Suppressor macrophage (primary cell): Measurements from ENCODE around the gene ABI1.

Source experiments
- DNase-seq, 4 experiments: peaks; one replicate each; pipeline ENCODE4 v3.0.0-alpha.2; 2020 to 2022

ABI1 gene

DNA sequence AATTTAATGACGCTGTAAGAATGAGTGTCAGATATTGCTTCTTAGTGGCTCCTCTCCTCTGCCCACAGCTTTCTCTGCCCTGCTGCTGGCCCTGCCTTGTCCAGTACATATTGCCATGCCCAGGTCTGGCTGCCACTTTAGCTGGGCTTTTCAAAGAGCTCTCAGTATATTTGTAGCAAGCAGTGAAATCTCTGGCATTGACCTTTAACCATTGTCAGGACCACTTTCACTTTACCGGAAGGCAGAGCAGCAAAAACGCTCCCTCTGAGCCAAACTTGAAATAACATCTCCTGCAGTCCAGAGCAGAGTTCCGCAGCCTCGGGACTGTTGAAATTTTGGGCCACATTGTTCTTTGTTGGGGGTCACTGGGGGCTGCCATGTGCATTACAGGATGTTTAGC, 149.4 kb downstream of the ABI1 start:
- DNase-seq, result no peak

DNA sequence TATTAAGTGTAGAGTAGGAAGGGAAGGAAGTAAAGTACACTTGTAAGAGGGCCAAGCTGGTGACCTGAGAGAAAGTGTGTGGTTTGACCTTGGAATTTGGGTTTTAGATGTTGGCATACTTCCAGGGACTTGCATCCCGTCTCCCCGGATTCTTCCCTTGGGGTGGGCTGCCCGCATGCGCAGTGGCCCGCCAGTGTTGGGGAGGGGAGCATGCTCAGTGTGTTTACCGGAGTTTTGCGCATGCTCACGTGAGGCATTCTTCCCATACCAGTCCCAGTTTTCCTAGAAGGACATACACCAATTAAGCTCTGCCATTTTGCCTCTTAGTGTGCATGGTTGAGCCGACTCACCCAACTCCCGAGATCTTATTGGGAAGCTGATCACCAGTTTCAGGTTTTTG, 153.8 kb downstream of the ABI1 start:
- no peak for DNase-seq

DNA sequence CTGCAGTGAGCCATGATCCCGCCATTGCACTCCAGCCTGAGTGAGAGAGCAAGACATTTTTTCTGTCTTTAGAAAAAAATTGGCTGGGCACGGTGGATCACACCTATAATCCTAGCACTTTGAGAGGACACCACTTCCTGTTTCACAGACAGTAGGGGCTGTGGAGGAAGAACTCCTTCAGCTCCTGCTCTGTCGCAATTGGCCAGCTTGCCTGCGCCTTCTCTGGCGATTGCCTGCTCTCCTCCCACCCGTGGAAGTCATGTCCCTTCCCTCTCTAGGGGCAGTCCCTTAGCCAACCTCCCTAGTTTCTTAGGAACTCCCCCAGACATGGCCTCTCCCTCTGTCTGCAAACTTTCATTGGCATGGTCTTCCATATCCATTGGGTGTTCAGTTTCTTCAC, 154.6 kb downstream of the ABI1 start:
- DNase-seq, result peak; percentile 46 to 88 (median 84)

GRCh38 chr10:26703974-26704373, 156.8 kb downstream of the ABI1 start:
- no peak for DNase-seq

- DNase-seq, result no peak
Observed at GRCh38 chr10:26703096-26703495, 157.7 kb downstream of the ABI1 start.

DNA sequence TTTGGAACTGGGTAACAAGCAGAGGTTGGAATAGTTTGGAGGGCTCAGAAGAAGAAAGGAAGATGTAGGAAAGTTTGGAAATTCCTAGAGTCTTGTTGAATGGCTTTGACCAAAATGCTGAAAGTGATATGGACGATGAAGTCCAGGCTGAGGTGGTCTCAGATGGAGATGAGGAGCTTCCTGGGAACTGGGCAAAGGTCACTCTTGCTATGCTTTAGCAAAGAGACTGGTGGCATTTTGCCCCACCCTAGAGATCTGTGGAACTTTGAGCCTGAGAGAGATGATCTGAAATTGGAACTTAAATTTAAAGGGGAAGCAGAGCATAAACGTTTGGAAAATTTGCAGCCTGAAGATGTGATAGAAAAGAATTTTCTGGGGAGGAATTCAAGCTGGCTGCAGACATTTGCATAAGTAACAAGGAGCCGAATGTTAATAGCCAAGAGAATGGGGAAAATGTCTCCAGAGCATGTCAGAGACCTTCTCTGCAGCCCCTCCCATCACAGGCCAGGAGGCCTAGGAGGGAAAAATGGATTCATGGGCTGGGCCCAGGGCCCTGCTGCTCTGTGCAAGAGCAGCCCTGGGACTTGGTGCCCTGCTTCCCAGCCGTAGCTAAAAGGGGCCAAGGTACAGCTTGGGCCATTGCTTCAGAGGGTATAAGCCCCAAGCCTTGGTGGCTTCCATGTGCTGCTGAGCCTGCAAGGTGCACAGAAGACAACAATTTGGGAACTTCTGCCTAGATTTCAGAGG, 159.7 kb downstream of the ABI1 start:
- no peak for DNase-seq

GRCh38 chr10:26699631-26700030, 161.1 kb downstream of the ABI1 start:
- no peak for DNase-seq

GRCh38 chr10:26698909-26699308, 161.8 kb downstream of the ABI1 start:
- DNase-seq, result no peak

DNA sequence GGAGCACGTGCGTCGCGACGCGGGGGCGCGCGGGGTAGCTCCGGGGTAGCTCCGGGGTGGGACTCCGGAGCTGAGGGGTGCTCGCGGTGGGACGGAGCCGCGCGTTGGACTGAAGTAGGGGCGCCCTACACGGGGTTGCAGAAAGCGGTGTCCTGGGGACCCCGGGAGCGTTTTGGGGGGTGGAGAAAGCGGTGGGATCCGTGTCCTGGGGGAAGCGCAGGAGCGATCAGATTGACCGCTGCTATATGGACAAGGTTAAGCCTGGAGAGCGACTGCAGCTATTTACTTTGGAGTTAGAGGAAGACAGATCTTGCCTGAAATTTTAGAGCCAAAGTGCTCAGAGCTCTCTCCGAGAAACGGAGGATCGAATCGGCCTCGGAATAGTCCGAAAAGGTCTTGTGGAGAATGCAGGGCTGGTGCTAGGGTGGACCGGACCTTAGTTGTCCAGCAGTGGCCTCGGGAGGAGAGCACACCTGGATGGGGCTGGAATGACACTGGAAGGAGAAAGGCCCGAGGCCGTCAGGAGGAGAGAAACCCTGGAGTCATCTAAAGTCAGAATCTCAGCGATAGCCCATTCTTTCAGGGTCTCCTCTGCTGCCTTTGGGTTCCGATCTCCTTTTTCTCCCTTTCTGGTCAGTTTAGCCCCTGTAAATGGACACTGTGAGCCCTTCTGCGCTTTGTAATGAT, 162.7 kb downstream of the ABI1 start:
- peak in 1 of 4 experiments; percentile 22 for DNase-seq

DNA sequence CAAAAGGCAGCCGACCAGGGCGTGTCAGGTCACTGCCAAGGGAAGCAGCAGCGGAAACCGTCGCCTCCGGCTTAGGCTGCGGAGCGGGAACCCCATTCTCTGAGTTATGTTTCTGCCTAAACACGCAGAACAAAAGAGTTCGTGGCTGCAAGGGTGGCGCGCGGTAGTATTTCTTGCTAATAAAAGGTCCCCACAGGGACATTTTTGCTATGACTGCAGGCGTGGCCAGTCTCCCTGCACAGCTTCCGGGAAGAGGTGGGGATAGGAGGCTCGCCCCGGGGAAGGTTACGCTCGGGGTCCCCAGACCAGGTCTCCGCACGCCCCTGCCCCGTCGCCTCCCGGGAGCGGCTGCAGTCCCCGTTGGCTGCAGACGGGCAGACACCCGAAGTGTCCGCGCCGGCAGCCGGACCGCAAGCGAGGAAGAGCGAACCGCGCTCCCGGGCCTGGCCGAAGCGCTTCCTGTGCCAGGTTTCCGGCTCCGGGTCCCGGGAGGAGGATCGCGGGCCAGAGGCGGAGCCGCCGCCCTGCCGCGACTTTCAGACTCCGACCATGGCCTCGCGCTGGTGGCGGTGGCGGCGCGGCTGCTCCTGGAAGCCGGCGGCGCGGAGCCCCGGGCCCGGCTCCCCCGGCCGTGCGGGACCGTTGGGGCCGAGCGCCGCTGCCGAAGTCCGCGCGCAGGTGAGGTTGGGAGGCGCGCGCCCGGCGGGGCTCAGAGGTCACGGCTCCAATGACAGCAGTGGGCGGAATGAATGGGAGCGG, 163.4 kb downstream of the ABI1 start, which contains the start of gene PDSS1:
Gene PDSS1, plus strand, starts transcription at position 539 of the 759 bp plus-strand sequence. Its CDS starts 11 bp downstream, at position 550.
- peak; percentile 87 to 94 (median 92) for DNase-seq

- no peak for DNase-seq
Observed at GRCh38 chr10:26696786-26697162, 164.0 kb downstream of the ABI1 start.
